ENCODE measurements around the gene RANBP10. TPM values are rescaled to one million over a fixed set of nuclear protein-coding genes. Genes with fewer than 3 reads are reported as not detected.
A peak's percentile ranks its signal among the peaks of the same experiment; 100 is the strongest.

RANBP10 gene
- total RNA-seq, 1 donor from 2014 or later = 16.4 TPM

GRCh38 chr16:67726106-67727034, 80.0 kb downstream of the RANBP10 start:
- peak; percentile 66 for DNase-seq (ENCODE audit: low spot score)
- intact Hi-C loops (cut with DNase I) = no loop called here

- no peak for DNase-seq (ENCODE audit: low spot score)
- intact Hi-C loops (cut with DNase I) = loop anchor here (5.0 kb wide), 1 partner anchor 83 kb away; the partner anchor contains the start of genes RANBP10 and TSNAXIP1
Measured at GRCh38 chr16:67723911-67724305, 82.5 kb downstream of the RANBP10 start.

- intact Hi-C loops (cut with DNase I) = loop anchor here (5.0 kb wide), 1 partner anchor 84 kb away; the partner anchor contains the start of genes RANBP10 and TSNAXIP1
- peak; percentile 49 for DNase-seq (ENCODE audit: low spot score)
Measured at GRCh38 chr16:67723151-67723910, 83.0 kb downstream of the RANBP10 start.

- intact Hi-C loops (cut with DNase I) = loop anchor here (5.0 kb wide), 1 partner anchor 87 kb away; the partner anchor contains the start of genes RANBP10 and TSNAXIP1
- no peak for DNase-seq (ENCODE audit: low spot score)
Measured at GRCh38 chr16:67720236-67720635, 86.1 kb downstream of the RANBP10 start.

- intact Hi-C loops (cut with DNase I) = loop anchor here (5.0 kb wide), 2 partner anchors 47 to 88 kb away; partner anchors contain the start of genes RANBP10 and TSNAXIP1
- peak; percentile 74 for DNase-seq (ENCODE audit: low spot score)
Measured at GRCh38 chr16:67719778-67720144, 86.6 kb downstream of the RANBP10 start.

- intact Hi-C loops (cut with DNase I) = loop anchor here (5.0 kb wide), 1 partner anchor 47 kb away; no protein-coding TSS in a partner anchor
- DNase-seq (ENCODE audit: low spot score) = peak; percentile 99
Measured at GRCh38 chr16:67719048-67719777, 87.1 kb downstream of the RANBP10 start, which contains the start of gene GFOD2. TSS of gene GFOD2 (minus strand) at chr16:67719316. CDS start at chr16:67685715, 33,601 bp downstream.

- DNase-seq (ENCODE audit: low spot score) = peak; percentile 49
- intact Hi-C loops (cut with DNase I) = loop anchor here (5.0 kb wide), 1 partner anchor 46 kb away; no protein-coding TSS in a partner anchor
Measured at GRCh38 chr16:67718668-67719047, 87.7 kb downstream of the RANBP10 start.

GRCh38 chr16:67716097-67716496, 90.3 kb downstream of the RANBP10 start:
- intact Hi-C loops (cut with DNase I) = loop anchor here (5.0 kb wide), 1 partner anchor 44 kb away; no protein-coding TSS in a partner anchor

GRCh38 chr16:67714522-67714921, 91.8 kb downstream of the RANBP10 start:
- intact Hi-C loops (cut with DNase I) = no loop called here

More at GRCh38 chr16:67716097-67716496, 90.3 kb downstream of the RANBP10 start:
- DNase-seq (ENCODE audit: low spot score) = no peak

GRCh38 chr16:67713647-67714273, 92.6 kb downstream of the RANBP10 start:
- no peak for DNase-seq (ENCODE audit: low spot score)
- intact Hi-C loops (cut with DNase I) = no loop called here

More at GRCh38 chr16:67714522-67714921, 91.8 kb downstream of the RANBP10 start:
- no peak for DNase-seq (ENCODE audit: low spot score)

GRCh38 chr16:67710607-67711006, 95.8 kb downstream of the RANBP10 start:
- intact Hi-C loops (cut with DNase I) = no loop called here
- no peak for DNase-seq (ENCODE audit: low spot score)

- intact Hi-C loops (cut with DNase I) = no loop called here
- no peak for DNase-seq (ENCODE audit: low spot score)
Measured at GRCh38 chr16:67709050-67709449, 97.3 kb downstream of the RANBP10 start.

- no peak for DNase-seq (ENCODE audit: low spot score)
- intact Hi-C loops (cut with DNase I) = no loop called here
Measured at GRCh38 chr16:67708368-67708771, 98.0 kb downstream of the RANBP10 start.

- DNase-seq (ENCODE audit: low spot score) = no peak
- intact Hi-C loops (cut with DNase I) = no loop called here
Measured at GRCh38 chr16:67707790-67708189, 98.6 kb downstream of the RANBP10 start.

GRCh38 chr16:67707210-67707609, 99.2 kb downstream of the RANBP10 start:
- no peak for DNase-seq (ENCODE audit: low spot score)
- intact Hi-C loops (cut with DNase I) = no loop called here

GRCh38 chr16:67704110-67704509, 102.2 kb downstream of the RANBP10 start:
- intact Hi-C loops (cut with DNase I) = no loop called here
- no peak for DNase-seq (ENCODE audit: low spot score)

- intact Hi-C loops (cut with DNase I) = no loop called here
Measured at GRCh38 chr16:67703626-67704025, 102.7 kb downstream of the RANBP10 start.

GRCh38 chr16:67702130-67702529, 104.2 kb downstream of the RANBP10 start:
- intact Hi-C loops (cut with DNase I) = no loop called here

More at GRCh38 chr16:67703626-67704025, 102.7 kb downstream of the RANBP10 start:
- DNase-seq (ENCODE audit: low spot score) = no peak

GRCh38 chr16:67701420-67701819, 104.9 kb downstream of the RANBP10 start:
- DNase-seq (ENCODE audit: low spot score) = no peak
- intact Hi-C loops (cut with DNase I) = no loop called here

More at GRCh38 chr16:67702130-67702529, 104.2 kb downstream of the RANBP10 start:
- no peak for DNase-seq (ENCODE audit: low spot score)

Measured in cardiac septum (tissue), 1 donor.